Effector CD4-positive, alpha-beta T cell (primary cell): ENCODE results near the gene ANAPC2.

Source experiments
- DNase-seq: peaks from one replicate; pipeline ENCODE4 v3.0.0-alpha.2; 2020

ANAPC2 gene

DNA sequence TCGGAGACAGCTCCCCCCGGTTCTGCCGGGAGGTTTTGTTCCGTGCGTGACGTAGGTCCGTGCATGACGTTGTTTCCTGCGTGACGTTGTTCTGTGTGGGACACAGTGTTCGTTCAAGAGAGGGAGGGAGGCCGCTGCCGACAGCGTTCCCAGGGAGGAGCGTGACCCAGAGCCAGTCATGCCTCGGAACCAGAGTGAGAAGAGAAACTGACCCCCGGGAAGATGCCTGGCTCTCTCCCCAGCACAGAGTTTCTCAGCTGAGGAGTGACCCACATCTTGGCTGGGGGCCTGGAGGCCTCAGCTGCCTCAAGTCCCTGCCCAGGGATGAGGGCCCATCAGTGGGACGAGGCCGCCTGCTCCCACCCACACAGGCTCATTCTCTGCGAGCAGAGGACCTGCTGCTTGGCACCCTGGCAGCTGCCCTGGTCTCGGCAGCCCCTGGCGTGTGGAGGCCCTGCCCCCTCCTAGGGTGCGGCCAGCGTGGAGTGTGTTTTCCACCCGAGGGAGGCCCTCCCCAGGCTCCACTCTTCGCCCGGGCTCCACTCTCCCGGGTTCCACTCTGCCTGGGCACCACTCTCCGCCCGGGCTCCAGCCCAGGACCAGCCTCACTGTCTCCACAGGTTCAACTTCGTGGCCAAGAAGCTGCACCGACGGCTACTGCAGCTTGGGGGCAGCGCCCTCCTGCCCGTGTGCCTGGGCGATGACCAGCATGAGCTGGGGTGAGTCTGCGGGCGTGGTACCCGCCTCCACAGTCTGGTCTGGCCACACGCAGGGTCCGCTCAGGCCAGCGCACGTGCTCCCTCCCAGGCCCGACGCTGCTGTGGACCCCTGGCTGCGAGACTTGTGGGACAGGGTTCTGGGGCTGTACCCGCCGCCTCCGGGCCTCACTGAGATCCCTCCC, 25.1 kb upstream of the ANAPC2 start:
- no peak for DNase-seq

DNA sequence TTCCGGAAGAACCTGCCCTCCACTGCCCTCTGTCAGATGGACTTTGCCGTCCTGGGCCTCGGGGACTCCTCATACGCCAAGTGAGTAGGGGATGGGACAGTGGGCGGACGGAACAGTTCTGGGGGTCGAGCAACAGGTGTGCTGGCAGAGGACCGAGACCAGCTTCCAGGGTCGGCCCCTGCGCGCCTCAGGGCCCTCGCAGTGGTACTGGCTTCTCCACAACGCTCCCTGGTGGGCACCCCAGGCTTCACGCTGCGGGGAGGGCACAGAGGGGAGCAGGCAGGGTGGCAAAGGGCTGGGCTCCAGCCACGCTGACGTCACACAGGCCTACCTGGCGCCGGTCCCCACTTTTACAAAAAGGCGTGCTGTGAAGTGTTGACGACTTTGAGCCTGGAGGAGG, 24.2 kb upstream of the ANAPC2 start:
- DNase-seq = no peak

DNA sequence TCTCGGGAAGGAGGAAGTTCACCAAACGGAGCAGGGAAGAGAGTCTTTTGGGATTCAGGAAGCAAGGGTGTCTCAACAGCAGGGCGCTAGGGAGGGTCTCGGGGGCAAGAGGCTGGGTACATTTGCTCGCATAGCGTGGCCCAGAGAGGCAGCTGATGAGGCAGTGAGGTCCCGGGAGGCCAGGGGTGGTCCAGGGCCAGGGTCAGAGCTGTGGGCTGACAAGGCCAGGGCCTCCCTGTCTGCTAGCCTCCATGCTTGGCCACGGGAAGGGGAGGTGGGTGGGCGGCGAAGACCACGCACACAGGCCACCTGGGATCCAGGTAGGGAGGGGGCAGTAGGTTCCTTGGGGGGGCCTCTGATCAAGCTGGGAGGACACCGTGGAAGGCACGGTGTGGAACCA, 23.2 kb upstream of the ANAPC2 start:
- no peak for DNase-seq

DNA sequence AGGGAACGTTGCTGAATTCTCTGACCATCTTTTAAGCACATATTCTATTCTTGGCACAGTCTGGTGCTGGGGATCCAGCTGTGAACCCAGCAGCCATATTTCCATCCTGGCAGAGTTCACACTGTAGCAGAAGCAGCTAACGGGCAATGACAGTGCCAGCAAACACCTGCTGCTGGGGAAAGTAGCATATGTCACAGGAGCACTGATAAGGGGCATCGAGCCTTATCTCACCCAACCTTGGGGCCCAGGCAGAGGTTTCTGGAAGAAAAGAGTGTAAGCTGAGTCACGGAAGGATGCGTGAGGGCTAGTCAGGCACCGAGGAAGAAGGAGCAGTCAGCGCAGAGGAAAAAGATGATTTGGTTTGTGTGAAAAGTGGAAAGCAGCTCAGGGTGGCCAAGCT, 18.2 kb upstream of the ANAPC2 start:
- DNase-seq = no peak

DNA sequence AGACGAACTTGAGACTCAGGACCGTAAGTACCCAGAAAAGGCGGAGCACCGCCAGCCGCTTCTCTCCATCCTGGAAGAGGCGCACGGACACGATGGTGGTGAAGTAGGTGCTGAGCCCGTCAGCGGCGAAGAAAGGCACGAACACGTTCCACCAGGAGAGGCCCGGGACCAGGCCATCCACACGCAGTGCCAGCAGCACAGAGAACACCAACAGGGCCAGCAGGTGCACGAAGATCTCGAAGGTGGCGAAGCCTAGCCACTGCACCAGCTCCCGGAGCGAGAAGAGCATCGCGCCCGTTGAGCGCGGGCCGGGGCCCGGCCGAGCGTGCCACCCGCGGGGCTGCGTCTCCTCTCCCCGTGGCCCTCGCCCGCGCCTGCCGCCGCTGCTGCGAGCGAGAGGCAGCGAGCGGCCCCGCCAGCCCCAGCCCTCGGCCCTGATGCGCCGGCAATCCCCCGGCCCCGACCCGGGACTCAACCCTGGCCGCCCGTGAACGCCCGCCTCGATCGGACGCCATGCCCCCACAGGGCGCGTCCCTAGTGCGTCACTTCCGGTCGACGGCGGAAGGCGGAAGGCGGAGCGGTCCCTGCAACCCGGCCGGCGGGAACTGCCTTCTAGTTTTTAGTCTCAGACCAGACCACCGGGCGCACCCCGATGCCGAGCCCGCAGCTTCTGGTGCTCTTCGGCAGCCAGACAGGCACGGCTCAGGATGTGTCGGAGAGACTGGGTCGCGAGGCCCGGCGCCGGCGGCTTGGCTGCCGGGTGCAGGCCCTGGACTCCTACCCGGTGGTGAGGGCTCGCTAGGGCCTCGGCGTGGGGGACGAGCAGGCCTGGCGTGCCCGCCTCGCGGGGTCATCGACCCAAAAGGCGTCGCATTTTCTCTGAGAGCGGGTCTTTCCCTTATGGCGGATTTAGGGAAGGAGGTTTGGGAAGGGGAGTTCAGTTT, 17.0 kb upstream of the ANAPC2 start, which contains the start of the genes NDOR1 and TMEM203:
Gene NDOR1 (plus strand): TSS at position 575 of the 944 bp plus-strand sequence. CDS start 78 bp downstream, at position 653.
Gene TMEM203 (minus strand): TSS at position 523 of the 944 bp plus-strand sequence. CDS start 234 bp downstream, at position 289.
- DNase-seq = peak; percentile 97

DNA sequence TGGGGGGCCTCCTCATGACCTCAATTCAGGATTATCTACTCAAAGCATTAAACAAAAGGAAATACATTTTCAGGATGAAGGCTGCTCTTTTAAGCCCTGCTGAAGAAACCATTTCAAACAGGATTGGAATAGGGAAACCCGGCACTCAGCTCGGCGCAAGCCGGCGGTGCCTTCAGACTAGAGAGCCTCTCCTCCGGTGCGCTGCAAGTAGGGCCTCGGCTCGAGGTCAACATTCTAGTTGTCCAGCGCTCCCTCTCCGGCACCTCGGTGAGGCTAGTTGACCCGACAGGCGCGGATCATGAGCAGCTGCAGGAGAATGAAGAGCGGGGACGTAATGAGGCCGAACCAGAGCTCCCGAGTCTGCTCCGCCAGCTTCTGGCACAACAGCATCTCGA, 16.4 kb upstream of the ANAPC2 start:
- DNase-seq = no peak

DNA sequence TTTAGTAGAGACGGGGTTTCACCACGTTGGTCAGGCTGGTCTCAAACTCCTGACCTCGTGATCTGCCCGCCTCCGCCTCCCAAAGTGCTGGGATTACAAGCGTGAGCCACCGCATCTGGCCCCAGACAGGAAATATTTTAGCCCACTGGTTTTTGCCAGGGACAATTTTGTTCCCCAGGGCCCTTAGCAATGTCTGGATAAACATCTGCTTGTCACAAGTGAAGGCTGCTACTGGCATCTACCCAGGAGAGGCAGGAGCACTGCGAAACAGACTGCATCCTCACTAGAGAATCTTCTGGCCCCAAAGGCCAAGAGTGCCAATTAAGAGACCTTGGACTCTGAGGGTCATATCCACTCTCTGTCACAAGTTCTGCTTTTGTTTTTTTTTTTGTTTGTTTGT, 14.6 kb upstream of the ANAPC2 start:
- no peak for DNase-seq

DNA sequence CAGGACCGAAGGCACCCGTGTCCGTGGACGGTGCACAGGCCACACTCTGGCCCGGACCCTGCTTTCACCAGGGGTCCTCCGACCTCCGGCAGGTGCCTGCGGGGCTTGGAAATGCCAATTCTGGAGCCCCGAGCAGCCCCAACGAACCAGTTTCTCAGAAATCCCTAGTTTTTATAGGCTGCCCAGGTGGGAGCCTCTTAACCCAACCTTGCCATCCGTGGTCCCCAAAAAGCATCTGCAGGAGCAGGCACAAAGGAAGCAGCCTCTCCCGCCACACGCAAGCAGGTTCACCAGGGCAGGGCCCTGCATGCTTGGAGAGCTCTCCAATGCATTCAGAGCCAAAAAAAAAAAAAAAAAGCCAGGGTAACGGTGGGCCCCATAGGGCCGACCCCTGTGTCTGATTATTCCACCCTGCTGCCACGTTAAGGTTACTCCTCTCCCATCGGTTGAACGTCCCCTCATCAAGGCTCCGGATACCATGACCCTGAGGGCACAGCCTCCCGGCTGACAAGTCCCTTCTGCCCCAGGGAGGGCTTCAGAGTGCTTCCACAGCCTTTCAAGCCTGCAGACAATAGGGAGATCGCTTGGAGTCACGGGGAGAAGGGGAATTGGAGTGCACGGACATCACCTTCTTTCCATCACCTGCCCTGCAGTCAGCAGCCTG, 13.0 kb upstream of the ANAPC2 start:
- DNase-seq = no peak

DNA sequence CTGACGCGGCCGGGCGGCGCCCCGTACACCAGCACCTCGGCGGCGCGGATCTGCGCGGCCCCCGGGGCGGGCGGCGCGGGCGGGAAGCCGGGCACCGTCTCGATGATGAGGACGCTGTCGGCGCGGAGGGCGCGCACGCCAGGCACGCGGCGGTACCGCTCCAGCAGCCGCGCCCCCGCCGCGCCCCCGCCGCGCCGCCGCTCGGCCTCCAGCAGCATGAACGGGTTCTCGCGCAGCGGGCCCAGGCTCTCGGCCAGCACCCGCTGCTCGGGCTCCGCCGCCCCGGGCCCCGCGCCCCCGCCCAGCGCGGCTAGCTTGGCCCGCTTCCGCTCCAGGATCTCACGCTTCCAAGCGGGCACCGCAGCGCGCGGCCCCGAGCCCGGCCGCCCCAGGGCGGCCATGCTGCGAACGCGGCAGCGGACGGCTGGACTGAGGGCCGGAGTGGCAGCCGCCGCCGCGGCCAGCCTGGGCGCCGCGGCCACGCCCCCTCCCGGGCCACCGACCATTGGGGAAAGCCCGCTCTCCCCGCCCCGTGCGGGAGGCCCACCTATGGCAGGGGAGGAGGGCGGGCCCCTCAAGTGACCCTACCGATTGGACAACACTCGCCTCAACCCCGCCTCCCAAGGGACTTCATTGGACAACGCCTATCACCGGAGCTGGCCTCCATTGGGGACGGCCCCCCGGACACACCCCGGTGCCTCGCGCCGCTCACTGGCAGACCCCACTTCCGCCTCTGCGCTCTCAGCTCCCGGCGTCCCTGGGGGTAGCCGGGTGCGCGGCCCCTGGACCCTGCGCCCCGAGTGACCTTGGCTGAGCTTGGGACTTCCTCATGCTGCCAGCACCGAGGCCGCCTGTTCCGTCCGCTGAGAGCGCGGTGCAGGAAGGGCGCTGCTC, 12.2 kb upstream of the ANAPC2 start, which contains the start of gene TPRN:
Gene TPRN (minus strand): TSS at position 431 of the 894 bp plus-strand sequence. CDS start 30 bp downstream, at position 401.
- DNase-seq = peak; percentile 97

DNA sequence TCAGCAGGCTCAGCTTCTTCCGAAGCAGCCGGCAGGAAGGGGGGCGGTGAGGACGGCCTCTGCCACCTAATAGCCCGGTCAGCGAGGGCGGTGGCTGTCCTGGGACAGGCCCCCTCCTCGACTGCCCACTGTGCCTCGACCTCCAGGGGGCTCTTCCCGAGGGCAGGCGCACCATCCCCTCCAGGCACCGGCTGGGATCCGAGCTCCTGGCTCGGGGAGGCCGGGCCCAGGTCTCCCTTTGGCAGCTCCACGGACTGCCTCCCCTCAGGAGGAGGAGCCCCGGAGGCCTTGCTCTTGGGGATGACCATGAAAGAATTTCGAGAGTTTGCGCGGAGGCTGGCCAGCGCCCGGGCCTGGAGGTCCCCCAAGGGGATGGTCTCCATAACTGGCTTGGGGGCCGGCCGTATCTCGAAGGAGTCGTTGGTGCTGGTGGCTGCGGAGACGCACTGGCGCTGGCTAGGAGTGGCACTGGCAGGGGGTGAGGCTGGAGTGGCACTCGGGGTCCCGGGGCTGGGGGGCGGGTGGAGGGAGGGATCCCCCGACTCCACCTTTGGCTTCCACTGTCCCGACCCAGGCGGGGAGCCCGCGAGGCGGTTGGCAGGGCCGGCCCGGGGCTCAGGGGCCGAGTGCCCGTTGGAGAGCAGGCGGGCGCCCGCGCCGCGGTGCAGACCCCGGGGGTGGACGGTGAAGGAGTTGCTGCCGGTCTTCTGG, 11.2 kb upstream of the ANAPC2 start:
- no peak for DNase-seq

DNA sequence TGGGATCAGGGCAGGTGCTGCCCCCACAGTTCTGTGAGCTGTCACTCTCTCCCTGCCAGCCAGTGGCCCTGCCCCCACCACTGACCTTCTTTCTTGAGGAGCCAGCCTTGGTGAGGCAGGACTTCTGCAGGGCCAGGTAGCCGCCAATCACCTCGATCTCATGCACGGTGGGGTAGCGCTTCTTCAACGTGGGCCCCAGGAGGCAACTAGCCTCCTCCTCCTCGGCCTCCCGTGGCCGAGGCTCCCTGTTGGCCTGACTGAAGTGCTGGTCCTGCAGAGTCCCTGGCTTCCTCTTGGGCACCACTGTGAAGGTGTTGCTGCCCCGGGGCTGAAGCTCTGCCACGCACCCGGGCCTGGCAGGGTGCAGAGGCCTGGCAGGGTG, 10.5 kb upstream of the ANAPC2 start:
- no peak for DNase-seq

DNA sequence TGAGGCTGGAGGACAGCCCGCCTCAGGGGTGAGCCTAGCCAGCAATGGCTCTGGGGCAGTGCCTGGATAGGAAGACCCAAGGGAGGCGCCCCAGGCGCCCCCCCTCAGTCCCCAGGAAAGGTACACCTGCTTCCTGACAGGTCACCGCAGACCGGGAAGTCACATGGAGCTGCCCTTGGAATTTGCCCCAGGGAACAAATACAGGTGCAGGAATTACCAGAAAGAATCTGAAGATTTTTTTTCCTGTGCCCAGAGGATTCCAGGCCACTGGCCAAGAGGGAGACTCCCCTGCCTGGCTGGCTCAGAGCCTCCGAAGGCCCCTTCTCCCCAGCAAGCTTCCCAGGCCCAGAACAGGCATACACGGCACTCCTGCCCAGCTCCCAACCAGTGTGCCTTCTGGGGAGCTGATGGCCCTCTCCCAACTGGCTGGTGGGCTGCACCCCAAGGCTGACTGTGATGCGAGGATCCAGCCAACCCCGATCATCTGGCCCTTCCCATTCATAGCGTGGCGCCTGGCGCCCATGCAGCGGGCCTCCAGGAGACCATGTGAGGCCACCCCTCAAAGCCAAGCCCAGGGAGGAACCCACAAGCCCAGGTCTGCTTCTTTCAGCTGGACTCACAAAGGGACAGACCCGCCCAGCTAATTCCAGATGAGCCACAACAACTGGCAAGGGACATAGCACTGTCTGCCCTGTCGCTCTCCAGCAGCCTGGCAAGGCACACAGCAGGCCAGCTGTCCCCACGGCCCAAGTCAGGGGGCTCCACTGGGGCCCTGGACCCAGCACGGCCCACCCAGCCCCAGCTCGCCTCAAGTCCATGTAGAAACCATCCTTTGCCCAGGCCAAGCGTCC, 9.9 kb upstream of the ANAPC2 start:
- no peak for DNase-seq

DNA sequence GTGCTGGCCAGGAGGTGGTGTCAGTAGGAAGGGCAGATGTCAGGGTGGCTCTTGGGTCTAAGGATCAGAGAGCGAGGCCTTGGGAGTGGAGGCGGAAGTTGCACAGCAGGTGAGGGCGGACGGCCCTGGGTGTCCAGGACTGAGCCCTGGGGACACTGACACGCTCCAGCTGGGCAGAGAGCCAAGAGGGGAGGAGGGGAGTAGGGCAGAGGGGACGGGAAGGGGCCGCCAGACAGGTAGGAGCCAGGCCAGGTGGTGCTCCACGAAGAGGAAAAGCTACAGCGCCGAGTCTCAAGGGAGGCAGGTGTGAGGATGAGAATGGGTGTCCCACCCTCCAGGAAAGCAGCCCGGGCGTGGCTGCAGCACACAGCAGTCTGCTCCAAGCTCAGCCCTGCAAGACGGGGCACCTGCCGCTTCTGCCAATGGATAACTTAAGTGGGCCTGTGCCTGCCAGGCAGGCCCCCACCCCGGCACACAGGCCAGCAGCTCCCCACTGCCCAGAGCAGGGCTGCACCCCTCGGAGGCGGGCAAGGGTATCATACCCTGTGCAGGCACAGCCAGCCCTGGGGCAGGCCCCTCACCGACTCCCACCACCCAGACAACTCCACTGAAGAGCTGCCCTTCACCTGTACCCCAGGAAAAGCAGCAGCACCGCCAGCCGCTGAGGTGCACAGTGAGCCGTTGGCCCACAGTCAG, 7.3 kb upstream of the ANAPC2 start:
- no peak for DNase-seq

DNA sequence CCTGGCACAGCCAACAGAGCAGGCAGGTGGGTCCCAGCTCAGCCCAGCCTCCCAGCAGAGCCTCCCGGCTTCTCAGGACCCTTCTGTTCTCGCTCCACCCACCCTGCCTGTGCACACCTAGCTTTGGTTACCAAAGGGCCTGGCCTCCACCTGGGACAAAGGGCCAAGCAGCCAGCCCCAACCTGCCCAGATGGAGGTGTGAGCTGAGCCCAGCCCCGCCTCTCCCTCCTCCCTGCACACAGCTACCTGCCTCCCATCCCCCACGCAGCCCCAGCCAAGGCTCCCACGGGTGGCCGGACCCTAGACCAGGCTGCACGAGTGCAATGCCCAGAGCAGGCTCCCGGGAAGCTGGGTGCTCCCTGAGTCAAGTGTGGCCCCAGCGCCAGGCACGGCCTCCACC, 6.5 kb upstream of the ANAPC2 start:
- no peak for DNase-seq

DNA sequence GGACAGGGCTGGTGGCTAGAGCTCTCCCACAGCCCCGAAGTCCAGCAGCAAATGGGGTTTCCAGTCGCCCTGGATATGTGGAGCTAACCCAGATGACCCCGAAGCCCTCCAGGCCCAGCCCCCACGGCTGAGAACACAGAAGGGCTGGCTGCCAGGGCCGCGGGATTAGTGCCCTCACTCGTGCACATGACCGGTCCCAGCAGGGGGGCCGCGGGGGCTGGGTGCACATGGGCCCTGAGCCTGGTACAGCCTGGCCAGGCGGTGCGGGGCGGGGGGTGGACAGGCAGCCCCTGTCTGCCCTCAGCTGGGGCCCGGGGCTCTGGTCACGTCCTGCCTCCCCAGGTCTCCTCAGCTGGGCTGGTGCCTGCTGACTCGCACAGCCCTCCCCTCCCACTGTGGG, 6.0 kb upstream of the ANAPC2 start:
- no peak for DNase-seq

DNA sequence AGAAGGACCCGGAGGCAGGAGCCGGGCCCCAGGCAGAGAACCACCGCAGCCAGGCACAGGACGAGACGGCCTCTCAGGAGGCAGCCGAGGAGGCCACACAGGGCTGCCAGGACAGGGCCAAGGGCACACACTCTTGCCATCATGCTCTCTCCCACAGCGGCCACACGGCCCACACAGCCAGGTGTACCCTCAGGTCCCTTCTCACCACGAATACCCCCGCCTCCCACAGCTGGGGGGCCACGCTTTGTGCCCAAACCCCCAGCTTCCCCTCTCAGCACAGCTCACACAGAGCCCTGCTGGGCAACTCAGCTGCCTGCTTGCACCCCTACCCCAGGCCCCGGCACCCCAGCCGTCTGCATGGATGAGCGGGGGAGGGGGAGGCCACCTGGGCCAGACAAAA, 5.4 kb upstream of the ANAPC2 start:
- DNase-seq = no peak

DNA sequence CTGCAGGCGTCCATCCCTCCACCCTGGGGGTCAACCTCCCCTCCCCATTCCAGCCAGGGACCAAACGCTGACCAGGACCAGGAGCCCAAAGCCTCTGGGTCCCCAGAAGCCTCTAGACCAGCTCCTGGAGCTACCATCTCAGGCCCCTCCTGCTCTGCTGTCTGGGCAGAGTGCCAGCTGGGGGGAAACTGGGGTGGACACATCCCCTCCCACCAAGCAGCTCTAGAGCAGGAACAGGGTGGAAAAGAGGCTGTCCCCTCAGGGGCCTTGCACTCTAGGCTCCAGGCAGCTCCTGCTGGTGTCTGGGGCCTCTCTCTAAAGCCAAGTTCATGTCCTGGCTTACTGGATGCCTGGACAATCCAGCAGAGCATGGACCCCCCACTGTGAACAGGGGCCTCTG, 4.5 kb upstream of the ANAPC2 start:
- no peak for DNase-seq

DNA sequence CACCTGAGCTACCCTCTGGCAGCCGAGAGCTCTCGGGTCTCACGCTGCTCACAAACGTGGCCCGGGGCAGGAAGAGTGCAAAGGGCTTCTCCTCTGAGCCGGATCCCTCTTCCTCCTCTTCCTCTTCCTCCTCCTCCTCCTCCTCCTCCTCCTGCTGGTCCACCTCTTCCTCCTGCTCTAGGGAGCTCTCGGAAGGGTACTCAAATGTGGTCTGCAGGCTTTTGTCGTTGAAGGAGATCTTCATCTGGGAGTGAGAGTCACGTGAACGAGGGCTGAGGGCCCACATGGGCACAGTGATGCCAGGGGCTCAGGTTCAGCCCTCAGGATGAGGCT, 4.1 kb upstream of the ANAPC2 start:
- DNase-seq = no peak

DNA sequence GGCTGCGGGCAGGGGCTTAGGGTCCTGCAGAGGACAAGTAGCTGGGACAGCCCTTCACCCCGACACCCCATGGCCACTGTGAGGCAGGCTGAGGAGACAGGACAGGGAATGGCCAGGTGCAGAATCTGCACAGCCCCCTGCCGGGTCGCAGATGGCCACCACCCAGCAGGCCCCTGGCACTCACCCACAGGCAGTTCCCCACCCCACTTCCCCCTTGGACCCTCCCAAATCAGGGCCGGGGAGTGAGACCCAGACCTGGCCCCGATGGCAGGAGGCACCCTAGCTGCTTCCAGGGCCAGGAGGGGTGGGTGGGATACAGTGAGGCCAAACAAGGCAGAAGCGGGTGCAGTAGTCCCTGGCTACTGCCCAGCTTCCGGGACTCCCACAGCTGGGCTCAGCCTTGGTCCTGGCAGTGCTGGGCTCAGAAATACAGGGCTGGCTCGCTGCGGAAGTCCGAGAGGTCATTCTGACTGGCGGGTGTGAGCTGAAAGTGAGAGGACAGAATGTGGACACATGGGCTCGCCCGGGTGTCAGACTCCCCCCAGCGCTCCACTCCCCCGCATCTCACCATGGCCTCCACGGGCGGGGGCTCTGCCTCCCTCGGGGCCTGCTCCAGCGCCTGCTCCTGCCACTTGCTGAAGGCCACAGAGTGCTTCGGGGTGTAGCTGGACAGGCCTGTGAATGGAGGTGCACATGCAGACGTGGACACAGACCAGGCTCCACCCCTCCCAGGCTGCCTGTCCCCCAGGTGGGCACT, 3.5 kb upstream of the ANAPC2 start:
- DNase-seq = no peak
